IPS-15b (cell line): ENCODE measurements around the gene TAP1.
A peak's percentile ranks its signal among the peaks of the same experiment; 100 is the strongest.

Source experiments
- H3K27me3 ChIP-seq: one replicate; pipeline ENCODE4 v1.6.1; 2013; ENCODE audit warnings: low read length; ENCODE audit not compliant: control insufficient read depth, insufficient read depth
- H3K36me3 ChIP-seq: one replicate; pipeline ENCODE4 v1.6.1; 2013; ENCODE audit warnings: low read length; ENCODE audit not compliant: control insufficient read depth, insufficient read depth
- H3K4me1 ChIP-seq: one replicate; pipeline ENCODE4 v1.6.1; 2013; ENCODE audit warnings: mild to moderate bottlenecking, low read length; ENCODE audit not compliant: control insufficient read depth, insufficient read depth
- H3K4me3 ChIP-seq: one replicate; pipeline ENCODE4 v1.5.1; 2013; ENCODE audit warnings: low read depth, low read length
- H3K9ac ChIP-seq: one replicate; pipeline ENCODE4 v1.6.1; 2013; ENCODE audit warnings: low read depth, mild to moderate bottlenecking, low read length
- H3K9me3 ChIP-seq: one replicate; pipeline ENCODE4 v1.6.1; 2013; ENCODE audit warnings: mild to moderate bottlenecking, low read length; ENCODE audit not compliant: control insufficient read depth, insufficient read depth

Gene TAP1

DNA sequence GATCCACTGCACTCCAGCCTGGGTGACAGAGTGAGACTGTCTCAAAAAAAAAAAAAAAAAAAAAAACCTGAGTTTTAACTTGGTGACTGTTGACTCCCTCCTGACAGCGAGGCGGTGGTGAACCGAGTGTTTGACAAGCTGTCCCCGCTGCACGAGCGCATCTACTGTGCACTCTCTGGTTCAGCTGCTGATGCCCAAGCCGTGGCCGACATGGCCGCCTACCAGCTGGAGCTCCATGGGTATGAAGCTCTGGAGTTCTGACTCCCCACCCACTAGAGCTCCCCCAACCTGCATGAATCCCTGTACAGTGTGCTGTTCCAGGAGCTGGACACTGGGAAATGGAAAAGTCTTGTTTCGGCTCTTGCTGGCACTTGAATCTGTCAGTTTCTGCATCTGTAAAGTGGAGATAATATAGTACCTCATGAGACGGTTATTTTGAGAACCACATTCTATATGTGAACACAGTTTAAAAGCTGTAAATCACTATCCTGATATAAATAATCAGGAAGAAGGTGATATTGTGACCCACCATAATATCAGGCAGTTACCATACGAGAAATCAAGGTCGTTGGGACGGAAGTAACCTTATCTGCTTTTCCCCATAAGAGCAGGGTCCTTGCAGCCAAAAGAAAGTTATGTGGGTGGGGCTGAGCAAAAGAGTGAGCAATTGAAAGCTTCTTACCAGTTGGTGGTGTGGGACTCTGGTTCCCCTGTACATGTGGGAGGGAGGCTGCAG lies 3.8 kb upstream of the TAP1 start:
- no peak overlapping the region for H3K9ac ChIP-seq
- H3K4me1 ChIP-seq: peaks cover 5% of the 10 kb centered on the region
- H3K36me3 ChIP-seq: no peaks in the 10 kb centered on the region
- no peaks in the 10 kb centered on the region for H3K9me3 ChIP-seq
- H3K4me3 ChIP-seq: no peak overlapping the region
- H3K27me3 ChIP-seq: peaks cover 32% of the 10 kb centered on the region

DNA sequence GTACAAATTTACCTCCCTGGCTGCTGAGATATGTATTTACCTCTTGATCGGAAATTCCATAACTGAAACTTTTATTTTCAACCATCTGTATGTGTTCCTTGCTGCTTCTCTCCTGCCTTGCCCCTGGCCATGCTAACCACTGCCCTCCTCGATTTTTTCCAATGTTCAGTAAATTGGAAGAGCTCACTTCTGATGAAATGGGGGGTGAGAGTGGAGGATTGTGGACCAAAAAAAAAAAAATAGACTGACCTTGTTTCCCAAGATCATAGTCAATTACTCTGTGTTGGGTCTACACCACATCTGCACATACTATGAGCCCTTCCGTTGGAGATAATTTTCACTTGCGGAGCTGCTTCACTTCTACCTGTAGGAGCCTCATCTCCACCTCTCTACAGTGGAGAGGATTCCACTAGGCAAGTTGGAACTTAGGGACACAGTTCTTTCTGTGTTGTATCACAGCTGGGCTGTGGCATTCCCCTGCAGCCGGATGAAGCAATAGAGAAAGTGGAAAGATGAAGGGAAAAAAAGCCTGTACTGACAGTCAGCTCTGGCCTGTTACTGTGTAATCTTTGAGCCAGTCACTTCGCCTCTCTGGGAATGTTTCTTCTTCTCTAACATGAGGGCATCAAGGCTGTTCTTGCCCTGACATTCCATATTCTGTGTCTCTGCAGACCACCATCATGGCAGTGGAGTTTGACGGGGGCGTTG lies 2.1 kb upstream of the TAP1 start:
- Histone ChIP-seq H3K9ac (no peak overlapping the region), H3K4me1 (peaks cover 5% of the 10 kb centered on the region), H3K9me3 (no peaks in the 10 kb centered on the region), H3K27me3 (peaks cover 46% of the 10 kb centered on the region), H3K36me3 (no peaks in the 10 kb centered on the region), H3K4me3 (no peak overlapping the region)

DNA sequence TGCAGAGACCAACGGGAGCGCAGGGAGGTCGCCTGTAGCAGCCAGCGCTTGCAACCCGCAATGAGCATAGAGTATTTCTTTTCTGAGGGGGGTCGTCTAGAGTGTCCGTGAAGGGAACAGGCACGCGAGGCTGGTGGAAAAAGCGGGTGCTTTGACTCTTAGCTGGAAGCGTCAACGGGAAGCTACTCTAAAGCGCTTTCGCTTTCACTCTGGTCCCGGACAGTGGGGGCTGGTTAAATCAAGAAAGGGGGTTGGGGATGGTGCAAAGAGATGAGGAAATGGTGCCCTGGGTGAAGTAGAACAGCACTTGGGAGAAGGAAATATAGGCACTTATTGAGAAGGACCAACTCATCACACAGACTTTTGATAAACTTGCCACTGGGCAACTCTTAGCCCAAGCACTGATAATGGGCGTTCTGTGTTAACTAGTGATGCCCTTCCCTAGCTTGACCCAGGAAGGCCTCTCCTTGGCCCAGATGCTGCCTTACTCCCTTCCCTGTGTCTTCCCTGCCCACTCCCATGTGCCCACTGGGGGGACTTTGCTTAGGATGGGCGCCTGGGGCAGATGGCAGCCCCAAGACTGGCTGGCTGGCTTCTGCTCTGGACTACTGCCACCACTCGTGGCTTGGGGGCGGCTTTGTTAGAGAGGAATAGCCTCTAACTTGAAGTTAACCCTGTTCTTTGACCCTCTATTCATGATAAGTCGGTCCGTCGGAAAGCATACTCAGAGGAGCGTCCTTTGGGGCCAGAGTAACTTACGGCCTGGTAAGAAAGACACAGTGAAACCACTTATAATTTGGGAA lies 1.1 kb upstream of the TAP1 start:
- Histone ChIP-seq H3K4me1 (peaks cover 5% of the 10 kb centered on the region), H3K4me3 (peak overlapping the region; percentile 88), H3K9me3 (no peaks in the 10 kb centered on the region), H3K27me3 (peaks cover 46% of the 10 kb centered on the region), H3K36me3 (no peaks in the 10 kb centered on the region), H3K9ac (peak overlapping the region; percentile 54)

DNA sequence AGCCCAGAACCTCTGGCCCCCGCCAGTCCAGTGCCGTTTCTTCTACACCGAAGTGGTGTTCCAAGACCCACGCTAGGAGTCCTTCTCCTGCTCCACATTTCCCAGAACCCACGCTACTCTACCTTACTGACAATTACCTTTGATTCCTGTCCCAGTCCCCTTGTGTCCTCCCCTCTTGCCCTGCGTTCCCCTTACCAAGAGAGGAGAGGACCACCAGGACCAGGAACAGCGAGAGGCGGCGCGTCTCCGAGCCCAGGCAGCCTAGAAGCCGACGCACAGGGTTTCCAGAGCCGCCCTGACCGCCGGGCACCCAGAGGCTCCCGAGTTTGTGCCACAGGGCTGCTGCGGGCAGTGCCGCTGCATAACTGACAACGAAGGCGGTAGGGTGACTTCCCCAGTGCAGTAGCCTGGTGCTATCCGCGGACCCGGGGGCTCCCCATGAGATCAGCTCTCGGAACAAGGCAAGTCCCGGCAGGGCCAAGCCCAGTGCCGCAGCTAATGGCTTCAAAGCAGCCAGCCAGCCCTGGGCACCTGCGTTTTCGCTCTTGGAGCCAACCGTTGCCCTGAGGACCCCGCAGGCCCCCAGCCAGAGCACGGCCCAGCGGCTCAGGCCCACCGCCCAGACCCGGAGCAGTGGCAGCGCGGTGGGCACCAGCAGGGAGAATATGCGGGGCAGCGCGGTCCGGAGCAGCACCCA lies 512 bp downstream of the TAP1 start:
- Histone ChIP-seq H3K4me3 (peak overlapping the region; percentile 88), H3K36me3 (peaks cover 2% of the 10 kb centered on the region), H3K27me3 (peaks cover 46% of the 10 kb centered on the region), H3K9me3 (no peaks in the 10 kb centered on the region), H3K9ac (peak overlapping the region; percentile 19), H3K4me1 (peaks cover 5% of the 10 kb centered on the region)

DNA sequence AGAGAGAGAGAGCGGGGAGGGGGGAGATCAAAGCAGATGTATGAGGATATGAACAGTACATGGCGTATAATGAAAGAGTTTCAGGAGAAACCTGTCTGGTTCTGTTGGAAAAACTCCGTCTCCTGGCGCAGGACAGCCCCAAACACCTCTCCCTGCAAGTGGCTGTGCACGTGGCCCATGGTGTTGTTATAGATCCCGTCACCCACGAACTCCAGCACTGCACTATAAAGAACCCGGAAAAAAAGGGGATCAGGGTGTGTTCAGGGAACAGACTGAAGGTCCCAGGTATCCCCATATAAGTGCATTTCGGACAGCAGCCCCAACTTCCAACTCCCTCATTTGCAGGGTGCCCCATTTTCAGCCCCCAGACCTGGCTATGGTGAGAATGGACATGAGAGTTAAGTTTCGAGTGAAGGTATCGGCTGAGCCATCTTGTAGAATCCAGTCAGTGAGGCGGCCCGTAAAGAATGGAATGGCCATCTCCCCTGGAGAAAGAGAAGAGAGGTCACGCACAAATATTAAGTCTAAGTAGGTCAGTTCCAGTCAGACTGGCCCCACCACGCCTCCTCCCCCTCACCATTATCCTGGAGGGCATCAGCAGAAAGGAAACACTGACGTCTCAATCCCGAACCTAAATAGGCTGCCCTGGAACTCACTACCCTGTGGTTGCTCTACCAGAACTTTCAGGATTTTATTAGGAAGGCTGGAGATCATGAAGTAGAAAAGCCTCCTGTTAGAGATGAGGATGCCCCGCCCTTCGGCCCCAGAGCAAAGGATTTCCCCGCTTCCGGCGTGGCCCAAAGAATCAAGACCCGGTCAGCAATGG lies 1.3 kb downstream of the TAP1 start:
- H3K36me3 ChIP-seq: peaks cover 2% of the 10 kb centered on the region
- H3K9ac ChIP-seq: peak overlapping the region; percentile 19
- H3K27me3 ChIP-seq: peaks cover 46% of the 10 kb centered on the region
- H3K9me3 ChIP-seq: no peaks in the 10 kb centered on the region
- H3K4me3 ChIP-seq: peak overlapping the region; percentile 88
- H3K4me1 ChIP-seq: peaks cover 5% of the 10 kb centered on the region

DNA sequence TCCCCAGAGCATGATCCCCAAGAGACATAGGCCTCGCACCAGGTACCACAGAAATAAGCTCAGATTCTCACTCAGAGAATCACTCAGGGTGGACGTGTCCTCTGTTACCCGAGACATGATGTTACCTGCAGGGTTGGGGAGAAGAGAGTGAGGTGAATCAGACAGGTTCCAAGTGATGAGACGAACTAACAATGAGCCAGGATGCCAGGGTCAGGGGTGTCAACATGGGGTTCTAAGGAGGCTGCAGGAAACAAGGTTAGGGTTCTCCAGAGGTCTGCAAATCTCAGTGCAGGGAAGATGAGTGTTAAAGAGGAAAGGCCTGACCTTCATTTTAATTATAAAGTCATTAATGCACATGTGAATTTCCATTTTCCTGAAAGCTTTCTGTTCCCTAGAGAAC lies 2.5 kb downstream of the TAP1 start:
- H3K27me3 ChIP-seq: peaks cover 40% of the 10 kb centered on the region

DNA sequence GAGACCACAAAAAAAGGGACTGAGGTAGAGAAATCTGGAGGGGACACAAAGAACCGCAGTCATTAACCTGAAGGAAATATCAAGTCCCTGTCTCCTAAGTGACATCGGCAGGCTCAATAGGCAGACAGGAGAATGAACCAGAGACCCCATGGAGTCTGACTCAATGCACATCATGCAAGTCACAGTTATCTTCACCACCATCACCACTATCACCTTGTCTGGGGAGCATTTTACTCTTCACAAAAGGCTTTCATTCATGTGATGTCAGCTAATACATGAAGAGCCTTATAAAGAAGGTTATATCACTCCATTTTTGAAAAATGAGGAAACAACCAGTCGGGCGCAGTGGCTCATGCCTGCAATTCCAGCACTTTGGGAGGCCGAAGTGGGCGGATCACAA lies 4.4 kb downstream of the TAP1 start:
- Histone ChIP-seq H3K4me3 (no peak overlapping the region), H3K9ac (no peak overlapping the region), H3K4me1 (peaks cover 7% of the 10 kb centered on the region), H3K36me3 (peaks cover 2% of the 10 kb centered on the region), H3K9me3 (no peaks in the 10 kb centered on the region), H3K27me3 (peaks cover 24% of the 10 kb centered on the region)

More for the DNA sequence above, 2.5 kb downstream of the TAP1 start:
- no peak overlapping the region for H3K4me3 ChIP-seq
- peaks cover 2% of the 10 kb centered on the region for H3K36me3 ChIP-seq
- peaks cover 5% of the 10 kb centered on the region for H3K4me1 ChIP-seq
- H3K9ac ChIP-seq: no peak overlapping the region
- no peaks in the 10 kb centered on the region for H3K9me3 ChIP-seq

DNA sequence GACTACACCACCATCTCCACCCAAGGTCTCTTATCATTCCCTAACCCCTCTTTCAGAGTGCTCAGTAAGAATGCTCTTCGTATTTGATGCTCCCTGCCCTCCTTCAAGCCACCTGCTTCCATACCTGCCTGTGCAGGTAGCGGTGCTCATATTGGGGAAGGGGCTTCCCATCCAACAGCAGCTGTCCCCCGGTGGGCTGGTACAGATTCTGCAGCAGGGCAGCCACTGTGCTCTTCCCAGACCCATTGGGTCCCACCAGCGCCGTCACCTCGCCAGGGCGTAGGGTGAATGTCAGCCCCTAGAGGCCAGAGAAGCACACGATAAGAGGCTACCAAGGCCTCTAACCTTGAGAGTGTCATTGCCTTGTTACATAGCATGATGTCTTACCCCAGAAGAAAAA lies 5.7 kb downstream of the TAP1 start:
- peaks cover 2% of the 10 kb centered on the region for H3K36me3 ChIP-seq
- H3K4me1 ChIP-seq: peaks cover 7% of the 10 kb centered on the region
- peaks cover 28% of the 10 kb centered on the region for H3K27me3 ChIP-seq
- no peaks in the 10 kb centered on the region for H3K9me3 ChIP-seq
- H3K9ac ChIP-seq: no peak overlapping the region
- H3K4me3 ChIP-seq: no peak overlapping the region

DNA sequence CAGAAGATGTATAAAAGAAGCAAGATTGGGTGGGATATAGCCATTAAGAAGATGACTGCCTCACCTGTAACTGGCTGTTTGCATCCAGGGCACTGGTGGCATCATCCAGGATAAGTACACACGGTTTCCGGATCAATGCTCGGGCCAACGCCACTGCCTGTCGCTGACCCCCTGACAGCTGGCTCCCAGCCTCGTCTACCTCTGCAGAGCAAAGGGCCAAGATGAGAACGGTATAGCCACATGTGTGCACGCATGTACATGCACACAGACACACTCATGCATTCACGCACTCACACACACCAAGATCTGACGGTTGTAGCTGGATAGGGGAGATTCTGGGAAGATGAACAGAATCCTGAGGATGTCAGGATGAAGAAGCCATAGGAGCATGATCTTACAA lies 6.5 kb downstream of the TAP1 start:
- no peak overlapping the region for H3K4me3 ChIP-seq
- H3K9ac ChIP-seq: no peak overlapping the region
- H3K36me3 ChIP-seq: peaks cover 2% of the 10 kb centered on the region
- no peaks in the 10 kb centered on the region for H3K9me3 ChIP-seq
- H3K27me3 ChIP-seq: peaks cover 26% of the 10 kb centered on the region
- H3K4me1 ChIP-seq: peaks cover 2% of the 10 kb centered on the region

DNA sequence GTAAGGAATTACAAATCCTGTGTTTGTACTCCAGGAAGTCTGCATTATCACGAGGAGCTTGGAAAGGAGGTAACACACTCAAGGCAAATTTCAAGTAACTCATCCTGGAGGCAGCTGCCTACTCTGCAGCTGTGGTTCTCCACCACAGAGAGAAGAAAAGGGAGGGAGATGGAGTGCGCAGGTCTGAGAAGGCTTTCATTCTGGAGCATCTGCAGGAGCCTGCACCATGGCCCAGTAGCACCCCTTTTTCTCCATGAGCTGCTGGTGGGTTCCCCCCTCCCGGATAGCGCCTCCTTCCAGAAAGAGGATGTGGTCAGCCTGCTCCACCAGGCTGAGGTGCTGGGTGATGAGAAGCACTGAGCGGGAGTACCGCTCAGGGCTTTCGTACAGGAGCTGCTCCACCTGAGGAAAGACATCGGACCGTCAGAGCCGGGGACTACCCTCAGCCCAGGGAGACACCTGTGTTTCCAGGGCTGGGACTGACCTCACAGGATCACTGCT lies 8.1 kb downstream of the TAP1 start:
- Histone ChIP-seq H3K9ac (no peak overlapping the region), H3K9me3 (no peaks in the 10 kb centered on the region), H3K27me3 (peaks cover 17% of the 10 kb centered on the region), H3K36me3 (peaks cover 2% of the 10 kb centered on the region), H3K4me3 (no peak overlapping the region), H3K4me1 (peaks cover 2% of the 10 kb centered on the region)
